ENCODE measurements around the gene PSENEN.

PSENEN gene

DNA sequence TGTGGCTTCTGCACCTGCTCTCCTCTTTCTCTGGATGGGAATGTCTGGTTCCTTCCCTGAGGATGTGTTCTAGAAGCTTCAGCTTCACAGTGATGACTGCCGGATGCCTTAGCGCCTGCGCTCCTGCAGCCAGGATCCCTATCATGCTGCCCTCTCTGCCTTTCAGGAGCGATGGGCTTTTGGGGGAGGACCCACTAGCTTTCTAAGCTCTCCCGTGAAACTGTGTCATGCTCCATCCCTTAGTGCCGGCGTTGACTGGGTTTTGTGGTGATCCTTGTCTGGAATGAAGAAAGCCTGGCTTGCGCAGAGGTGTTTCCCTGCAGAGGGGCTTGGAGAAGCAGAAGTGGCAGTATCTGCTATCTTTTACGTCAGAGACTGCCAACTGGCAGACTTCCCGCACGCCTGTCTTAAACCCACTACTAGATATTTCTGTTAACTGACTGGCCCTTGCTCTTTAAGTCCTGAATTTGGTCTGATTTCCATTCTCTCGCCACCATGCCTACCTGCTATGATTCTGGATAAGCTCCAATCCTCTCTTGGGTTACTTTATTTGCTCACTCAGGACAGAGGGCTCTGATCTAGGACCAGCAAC is 31.5 kb upstream of the PSENEN start:
- Histone ChIP-seq H3K27ac (ENCODE audit: extremely low read depth, low read depth, low read length) (no peak overlapping the region), H3K4me1 (ENCODE audit: control insufficient read depth, insufficient read depth, low read length) (peaks cover 17% of the 10 kb centered on the region), H3K9me3 (ENCODE audit: control insufficient read depth, insufficient read depth, low read depth, low read length) (no peaks in the 10 kb centered on the region), H3K36me3 (ENCODE audit: control insufficient read depth in 2 of 2, insufficient read depth in 1 of 2, low read length in 2 of 2) (no peaks in the 10 kb centered on the region; a peak in 1 of 3 replicates), H3K4me3 (ENCODE audit: low read depth, low read length) (no peak overlapping the region)
- ChIA-PET POLR2A (interaction anchor here (1.1 to 3.9 kb wide), 8 partner anchors 9 to 217 kb away, joined by 3 to 38 read pairs (median 4); partner anchors contain the start of genes LIN37, PSENEN, U2AF1L4 and ZBTB32), CTCF (interaction anchor here (0.6 to 6.0 kb wide), 9 partner anchors 10 to 360 kb away, joined by 3 to 119 read pairs (median 6); partner anchors contain the start of gene ZBTB32)
- TF ChIP-seq KLF7 (tag by site-specific recombination; IDR thresholded peaks at IDR 0.05; ENCODE audit: borderline replicate concordance) (no peak), KLF16 (tag by site-specific recombination; IDR thresholded peaks at IDR 0.05) (no peak), GLIS1 (tag by site-specific recombination; IDR thresholded peaks at IDR 0.05) (no peak), ZNF169 (tag by site-specific recombination; IDR thresholded peaks at IDR 0.05) (no peak), ZNF623 (tag by site-specific recombination; IDR thresholded peaks at IDR 0.05) (no peak), KLF9 (tag by site-specific recombination; IDR thresholded peaks at IDR 0.05; ENCODE audit: low read depth) (no peak), ZNF560 (tag by site-specific recombination; IDR thresholded peaks at IDR 0.05; ENCODE audit: borderline replicate concordance) (no peak), ZNF121 (tag by site-specific recombination; IDR thresholded peaks at IDR 0.05) (no peak), HOXC10 (CRISPR knock-in tag; IDR thresholded peaks at IDR 0.05) (no peak), ZNF292 (tag by site-specific recombination; IDR thresholded peaks at IDR 0.05; ENCODE audit: borderline replicate concordance, low read depth) (no peak), GFI1B (tag by site-specific recombination; IDR thresholded peaks at IDR 0.05) (no peak), ZNF561 (tag by site-specific recombination; IDR thresholded peaks at IDR 0.05; ENCODE audit: borderline replicate concordance) (no peak)
- TF ChIP-seq, protein P1, sequence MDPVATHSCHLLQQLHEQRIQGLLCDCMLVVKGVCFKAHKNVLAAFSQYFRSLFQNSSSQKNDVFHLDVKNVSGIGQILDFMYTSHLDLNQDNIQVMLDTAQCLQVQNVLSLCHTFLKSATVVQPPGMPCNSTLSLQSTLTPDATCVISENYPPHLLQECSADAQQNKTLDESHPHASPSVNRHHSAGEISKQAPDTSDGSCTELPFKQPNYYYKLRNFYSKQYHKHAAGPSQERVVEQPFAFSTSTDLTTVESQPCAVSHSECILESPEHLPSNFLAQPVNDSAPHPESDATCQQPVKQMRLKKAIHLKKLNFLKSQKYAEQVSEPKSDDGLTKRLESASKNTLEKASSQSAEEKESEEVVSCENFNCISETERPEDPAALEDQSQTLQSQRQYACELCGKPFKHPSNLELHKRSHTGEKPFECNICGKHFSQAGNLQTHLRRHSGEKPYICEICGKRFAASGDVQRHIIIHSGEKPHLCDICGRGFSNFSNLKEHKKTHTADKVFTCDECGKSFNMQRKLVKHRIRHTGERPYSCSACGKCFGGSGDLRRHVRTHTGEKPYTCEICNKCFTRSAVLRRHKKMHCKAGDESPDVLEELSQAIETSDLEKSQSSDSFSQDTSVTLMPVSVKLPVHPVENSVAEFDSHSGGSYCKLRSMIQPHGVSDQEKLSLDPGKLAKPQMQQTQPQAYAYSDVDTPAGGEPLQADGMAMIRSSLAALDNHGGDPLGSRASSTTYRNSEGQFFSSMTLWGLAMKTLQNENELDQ (tag by site-specific recombination; IDR thresholded peaks at IDR 0.05; ENCODE audit: low read depth): no peak
- TF ChIP-seq, protein P2, sequence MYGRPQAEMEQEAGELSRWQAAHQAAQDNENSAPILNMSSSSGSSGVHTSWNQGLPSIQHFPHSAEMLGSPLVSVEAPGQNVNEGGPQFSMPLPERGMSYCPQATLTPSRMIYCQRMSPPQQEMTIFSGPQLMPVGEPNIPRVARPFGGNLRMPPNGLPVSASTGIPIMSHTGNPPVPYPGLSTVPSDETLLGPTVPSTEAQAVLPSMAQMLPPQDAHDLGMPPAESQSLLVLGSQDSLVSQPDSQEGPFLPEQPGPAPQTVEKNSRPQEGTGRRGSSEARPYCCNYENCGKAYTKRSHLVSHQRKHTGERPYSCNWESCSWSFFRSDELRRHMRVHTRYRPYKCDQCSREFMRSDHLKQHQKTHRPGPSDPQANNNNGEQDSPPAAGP (tag by site-specific recombination; IDR thresholded peaks at IDR 0.05): no peak
- TF ChIP-seq, protein P3, sequence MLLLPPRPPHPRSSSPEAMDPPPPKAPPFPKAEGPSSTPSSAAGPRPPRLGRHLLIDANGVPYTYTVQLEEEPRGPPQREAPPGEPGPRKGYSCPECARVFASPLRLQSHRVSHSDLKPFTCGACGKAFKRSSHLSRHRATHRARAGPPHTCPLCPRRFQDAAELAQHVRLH (tag by site-specific recombination; IDR thresholded peaks at IDR 0.05): no peak
- TF ChIP-seq, protein P4, sequence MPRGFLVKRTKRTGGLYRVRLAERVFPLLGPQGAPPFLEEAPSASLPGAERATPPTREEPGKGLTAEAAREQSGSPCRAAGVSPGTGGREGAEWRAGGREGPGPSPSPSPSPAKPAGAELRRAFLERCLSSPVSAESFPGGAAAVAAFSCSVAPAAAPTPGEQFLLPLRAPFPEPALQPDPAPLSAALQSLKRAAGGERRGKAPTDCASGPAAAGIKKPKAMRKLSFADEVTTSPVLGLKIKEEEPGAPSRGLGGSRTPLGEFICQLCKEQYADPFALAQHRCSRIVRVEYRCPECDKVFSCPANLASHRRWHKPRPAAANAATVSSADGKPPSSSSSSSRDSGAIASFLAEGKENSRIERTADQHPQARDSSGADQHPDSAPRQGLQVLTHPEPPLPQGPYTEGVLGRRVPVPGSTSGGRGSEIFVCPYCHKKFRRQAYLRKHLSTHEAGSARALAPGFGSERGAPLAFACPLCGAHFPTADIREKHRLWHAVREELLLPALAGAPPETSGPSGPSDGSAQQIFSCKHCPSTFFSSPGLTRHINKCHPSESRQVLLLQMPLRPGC (tag by site-specific recombination; IDR thresholded peaks at IDR 0.05): no peak

DNA sequence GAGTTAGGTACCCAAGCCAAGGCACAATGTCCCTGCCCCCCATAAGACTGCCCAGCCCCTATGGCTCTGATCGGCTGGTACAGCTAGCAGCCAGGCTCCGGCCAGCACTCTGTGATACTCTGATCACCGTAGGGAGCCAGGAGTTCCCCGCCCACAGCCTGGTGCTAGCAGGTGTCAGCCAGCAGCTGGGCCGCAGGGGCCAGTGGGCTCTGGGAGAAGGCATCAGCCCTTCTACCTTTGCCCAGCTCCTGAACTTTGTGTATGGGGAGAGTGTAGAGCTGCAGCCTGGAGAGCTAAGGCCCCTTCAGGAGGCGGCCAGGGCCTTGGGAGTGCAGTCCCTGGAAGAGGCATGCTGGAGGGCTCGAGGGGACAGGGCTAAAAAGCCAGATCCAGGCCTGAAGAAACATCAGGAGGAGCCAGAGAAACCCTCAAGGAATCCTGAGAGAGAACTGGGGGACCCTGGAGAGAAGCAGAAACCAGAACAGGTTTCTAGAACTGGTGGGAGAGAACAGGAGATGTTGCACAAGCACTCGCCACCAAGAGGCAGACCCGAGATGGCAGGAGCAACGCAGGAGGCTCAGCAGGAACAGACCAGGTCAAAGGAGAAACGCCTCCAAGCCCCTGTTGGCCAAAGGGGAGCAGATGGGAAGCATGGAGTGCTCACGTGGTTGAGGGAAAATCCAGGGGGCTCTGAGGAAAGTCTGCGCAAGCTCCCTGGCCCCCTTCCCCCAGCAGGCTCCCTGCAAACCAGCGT is 30.7 kb upstream of the PSENEN start:
- Histone ChIP-seq H3K4me3 (ENCODE audit: low read depth, low read length) (no peak overlapping the region), H3K4me1 (ENCODE audit: control insufficient read depth, insufficient read depth, low read length) (peaks cover 23% of the 10 kb centered on the region), H3K9me3 (ENCODE audit: control insufficient read depth, insufficient read depth, low read depth, low read length) (no peaks in the 10 kb centered on the region), H3K27ac (ENCODE audit: extremely low read depth, low read depth, low read length) (no peak overlapping the region; the same call in 1 of the 2 replicates), H3K36me3 (ENCODE audit: control insufficient read depth in 2 of 2, insufficient read depth in 1 of 2, low read length in 2 of 2) (peaks cover 4 to 6% of the 10 kb centered on the region in 2 experiments; a peak in 2 of 3 replicates)
- no peak for TF ChIP-seq ZNF843 (tag by site-specific recombination; IDR thresholded peaks at IDR 0.05)
- TF ChIP-seq, protein P5, sequence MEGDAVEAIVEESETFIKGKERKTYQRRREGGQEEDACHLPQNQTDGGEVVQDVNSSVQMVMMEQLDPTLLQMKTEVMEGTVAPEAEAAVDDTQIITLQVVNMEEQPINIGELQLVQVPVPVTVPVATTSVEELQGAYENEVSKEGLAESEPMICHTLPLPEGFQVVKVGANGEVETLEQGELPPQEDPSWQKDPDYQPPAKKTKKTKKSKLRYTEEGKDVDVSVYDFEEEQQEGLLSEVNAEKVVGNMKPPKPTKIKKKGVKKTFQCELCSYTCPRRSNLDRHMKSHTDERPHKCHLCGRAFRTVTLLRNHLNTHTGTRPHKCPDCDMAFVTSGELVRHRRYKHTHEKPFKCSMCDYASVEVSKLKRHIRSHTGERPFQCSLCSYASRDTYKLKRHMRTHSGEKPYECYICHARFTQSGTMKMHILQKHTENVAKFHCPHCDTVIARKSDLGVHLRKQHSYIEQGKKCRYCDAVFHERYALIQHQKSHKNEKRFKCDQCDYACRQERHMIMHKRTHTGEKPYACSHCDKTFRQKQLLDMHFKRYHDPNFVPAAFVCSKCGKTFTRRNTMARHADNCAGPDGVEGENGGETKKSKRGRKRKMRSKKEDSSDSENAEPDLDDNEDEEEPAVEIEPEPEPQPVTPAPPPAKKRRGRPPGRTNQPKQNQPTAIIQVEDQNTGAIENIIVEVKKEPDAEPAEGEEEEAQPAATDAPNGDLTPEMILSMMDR (tag by site-specific recombination; IDR thresholded peaks at IDR 0.05): peak; percentile 33; the same call in 1 of the 2 replicates
- TF ChIP-seq ZNF302 (tag by site-specific recombination; IDR thresholded peaks at IDR 0.05; ENCODE audit: low read depth): no peak
- TF ChIP-seq ZFP41 (tag by site-specific recombination; IDR thresholded peaks at IDR 0.05; ENCODE audit: borderline replicate concordance): no peak
- ChIA-PET POLR2A (interaction anchor here (1.1 to 2.2 kb wide), 4 partner anchors 13 to 155 kb away, joined by 4 to 6 read pairs (median 5); partner anchors contain the start of gene LIN37), CTCF (interaction anchor here (0.6 to 6.0 kb wide), 11 partner anchors 11 to 361 kb away, joined by 3 to 119 read pairs (median 4); partner anchors contain the start of genes LIN37 and ZBTB32)
